Osteoblast (primary cell): ENCODE data around the gene TDRD10. TPM values are rescaled to one million over a fixed set of nuclear protein-coding genes. Genes with fewer than 3 reads are reported as not detected.

Experiments
- DNase-seq: peaks from one replicate; pipeline ENCODE4 v3.0.0; 2011; ENCODE audit warnings: low spot score, mixed read lengths; ENCODE audit not compliant: insufficient read length; ENCODE audit errors: missing footprints
- H2AFZ ChIP-seq: 2 replicates; pipeline ENCODE4 v1.6.0; 2011; ENCODE audit warnings: mild to moderate bottlenecking, low read length
- H3K27ac ChIP-seq: 2 replicates; pipeline ENCODE4 v1.5.1; 2011; ENCODE audit warnings: mild to moderate bottlenecking, low read depth, low read length, moderate library complexity
- H3K27me3 ChIP-seq: 2 replicates; pipeline ENCODE4 v1.6.0; 2012; ENCODE audit warnings: mild to moderate bottlenecking, control low read depth, inconsistent platforms, low read length, moderate library complexity; ENCODE audit not compliant: insufficient read depth
- H3K36me3 ChIP-seq: 2 replicates; pipeline ENCODE4 v1.5.1; 2011; ENCODE audit warnings: mild to moderate bottlenecking, low read length, control low read depth, moderate library complexity; ENCODE audit not compliant: insufficient read depth
- H3K4me1 ChIP-seq: 2 replicates; pipeline ENCODE4 v1.5.1; 2011; ENCODE audit warnings: mild to moderate bottlenecking, low read length, control low read depth, moderate library complexity; ENCODE audit not compliant: insufficient read depth
- H3K4me2 ChIP-seq: 2 replicates; pipeline ENCODE4 v1.6.0; 2011; ENCODE audit warnings: mild to moderate bottlenecking, low read length; ENCODE audit not compliant: insufficient read depth
- H3K4me3 ChIP-seq: fragments of 200-600 bp; sonication (generic); 3 replicates; pipeline ENCODE4 v1.5.1; 2012; ENCODE audit warnings: mild to moderate bottlenecking, low read length, inconsistent platforms; ENCODE audit not compliant: insufficient read depth
- H3K79me2 ChIP-seq: 2 replicates; pipeline ENCODE4 v1.6.0; 2012; ENCODE audit warnings: mild to moderate bottlenecking, low read length, control low read depth, inconsistent platforms; ENCODE audit not compliant: insufficient read depth
- H3K9me3 ChIP-seq: 2 replicates; pipeline ENCODE4 v1.5.1; 2011; ENCODE audit warnings: low read depth, low read length, control low read depth
- H4K20me1 ChIP-seq: 2 replicates; pipeline ENCODE4 v1.6.0; 2012; ENCODE audit warnings: mild to moderate bottlenecking, low read length, control low read depth; ENCODE audit not compliant: insufficient read depth
- total RNA-seq: library from RNA; depleted of rRNA; stranded (reverse); fragments of >200 nt; gene quantifications from 2 replicates; pipeline ENCODE4 v1.2.3, GENCODE V29; 2012
- TF ChIP-seq, protein P1 (sequence below): IDR thresholded peaks from 2 replicates; pipeline ENCODE4 v1.5.1; 2011; ENCODE audit warnings: mild to moderate bottlenecking, low read depth, low read length, moderate library complexity; ENCODE audit errors: extremely low read depth

Gene TDRD10
- total RNA-seq, 1 donor, result not detected

GRCh38 chr1:154565876-154566275 lies 63.9 kb downstream of the TDRD10 start:
- H3K4me1 ChIP-seq, result no peaks in the 10 kb centered on the region
- no peak overlapping the region for H3K4me2 ChIP-seq
- no peak overlapping the region for H3K27ac ChIP-seq
- H3K27me3 ChIP-seq, result peaks cover 13% of the 10 kb centered on the region
- no peak overlapping the region for H2AFZ ChIP-seq
- no peaks in the 10 kb centered on the region for H3K9me3 ChIP-seq
- no peak for DNase-seq
- TF ChIP-seq, protein P1, sequence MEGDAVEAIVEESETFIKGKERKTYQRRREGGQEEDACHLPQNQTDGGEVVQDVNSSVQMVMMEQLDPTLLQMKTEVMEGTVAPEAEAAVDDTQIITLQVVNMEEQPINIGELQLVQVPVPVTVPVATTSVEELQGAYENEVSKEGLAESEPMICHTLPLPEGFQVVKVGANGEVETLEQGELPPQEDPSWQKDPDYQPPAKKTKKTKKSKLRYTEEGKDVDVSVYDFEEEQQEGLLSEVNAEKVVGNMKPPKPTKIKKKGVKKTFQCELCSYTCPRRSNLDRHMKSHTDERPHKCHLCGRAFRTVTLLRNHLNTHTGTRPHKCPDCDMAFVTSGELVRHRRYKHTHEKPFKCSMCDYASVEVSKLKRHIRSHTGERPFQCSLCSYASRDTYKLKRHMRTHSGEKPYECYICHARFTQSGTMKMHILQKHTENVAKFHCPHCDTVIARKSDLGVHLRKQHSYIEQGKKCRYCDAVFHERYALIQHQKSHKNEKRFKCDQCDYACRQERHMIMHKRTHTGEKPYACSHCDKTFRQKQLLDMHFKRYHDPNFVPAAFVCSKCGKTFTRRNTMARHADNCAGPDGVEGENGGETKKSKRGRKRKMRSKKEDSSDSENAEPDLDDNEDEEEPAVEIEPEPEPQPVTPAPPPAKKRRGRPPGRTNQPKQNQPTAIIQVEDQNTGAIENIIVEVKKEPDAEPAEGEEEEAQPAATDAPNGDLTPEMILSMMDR, result no peak
- H3K36me3 ChIP-seq, result no peaks in the 10 kb centered on the region
- no peaks in the 10 kb centered on the region for H4K20me1 ChIP-seq
- H3K4me3 ChIP-seq, result no peak overlapping the region
- H3K79me2 ChIP-seq, result no peaks in the 10 kb centered on the region

DNA sequence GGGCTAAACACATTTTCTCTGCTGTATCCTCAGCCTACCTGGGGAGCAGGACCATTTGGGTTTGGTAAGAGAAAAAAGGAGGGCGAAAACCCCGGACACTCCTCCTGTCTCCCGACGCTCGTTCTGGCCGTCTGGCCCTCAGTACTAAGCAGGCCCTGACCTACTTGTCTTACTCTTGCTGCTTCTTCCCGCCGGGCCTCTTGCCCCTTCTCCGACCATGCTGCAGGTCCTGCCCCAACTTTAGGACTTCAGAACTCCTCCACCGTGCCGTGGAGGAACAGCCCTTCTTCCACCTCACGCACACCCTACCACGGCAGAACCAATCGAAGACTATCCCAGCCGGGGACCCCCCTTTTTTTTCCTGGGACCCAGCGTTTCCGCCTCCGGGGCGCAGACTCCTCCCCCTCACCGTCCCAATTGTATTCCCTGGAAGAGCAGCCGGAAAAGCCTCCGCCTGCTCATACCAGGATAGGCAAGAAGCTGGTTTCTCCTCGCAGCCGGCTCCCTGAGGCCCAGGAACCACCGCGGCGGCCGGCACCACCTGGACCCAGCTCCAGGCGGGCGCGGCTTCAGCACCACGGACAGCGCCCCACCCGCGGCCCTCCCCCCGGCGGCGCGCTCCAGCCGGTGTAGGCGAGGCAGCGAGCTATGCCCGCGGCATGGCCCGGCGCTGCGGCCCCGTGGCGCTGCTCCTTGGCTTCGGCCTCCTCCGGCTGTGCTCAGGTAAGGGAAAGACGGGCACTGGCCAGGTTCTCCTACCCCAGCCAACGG lies 65.6 kb downstream of the TDRD10 start, which contains the start of gene CHRNB2:
Gene CHRNB2, plus strand, starts transcription at position 393 of the 771 bp plus-strand sequence. Its CDS starts 267 bp downstream, at position 660.
- no peaks in the 10 kb centered on the region for H3K9me3 ChIP-seq
- H3K4me1 ChIP-seq, result no peaks in the 10 kb centered on the region
- H3K4me3 ChIP-seq, result no peak within 1 kb of the TSS
- no peaks in the 10 kb centered on the region for H3K36me3 ChIP-seq
- no peaks in the 10 kb centered on the region for H4K20me1 ChIP-seq
- TF ChIP-seq, protein P1, result no peak
- H3K4me2 ChIP-seq, result peak within 1 kb of the TSS; percentile 57
- H2AFZ ChIP-seq, result no peak within 1 kb of the TSS
- no peaks in the 10 kb centered on the region for H3K79me2 ChIP-seq
- H3K27me3 ChIP-seq, result peaks cover 13% of the 10 kb centered on the region
- no peak within 1 kb of the TSS for H3K27ac ChIP-seq
- DNase-seq, result peak; percentile 99

GRCh38 chr1:154568157-154568815 lies 66.3 kb downstream of the TDRD10 start:
- no peak overlapping the region for H2AFZ ChIP-seq
- H3K27me3 ChIP-seq, result peaks cover 13% of the 10 kb centered on the region
- H3K36me3 ChIP-seq, result no peaks in the 10 kb centered on the region
- H3K79me2 ChIP-seq, result no peaks in the 10 kb centered on the region
- H3K27ac ChIP-seq, result no peak overlapping the region
- H3K9me3 ChIP-seq, result no peaks in the 10 kb centered on the region
- H4K20me1 ChIP-seq, result no peaks in the 10 kb centered on the region
- H3K4me2 ChIP-seq, result peak overlapping the region; percentile 57
- no peak overlapping the region for H3K4me3 ChIP-seq
- no peaks in the 10 kb centered on the region for H3K4me1 ChIP-seq
- DNase-seq, result peak; percentile 85
- TF ChIP-seq, protein P1, result no peak
